Measurements from ENCODE around the gene TMPRSS15. TPM values are rescaled to one million over a fixed set of nuclear protein-coding genes. Genes with fewer than 3 reads are reported as not detected.

Gene TMPRSS15
- total RNA-seq, 2 experiments from 2014 or later = not detected

DNA sequence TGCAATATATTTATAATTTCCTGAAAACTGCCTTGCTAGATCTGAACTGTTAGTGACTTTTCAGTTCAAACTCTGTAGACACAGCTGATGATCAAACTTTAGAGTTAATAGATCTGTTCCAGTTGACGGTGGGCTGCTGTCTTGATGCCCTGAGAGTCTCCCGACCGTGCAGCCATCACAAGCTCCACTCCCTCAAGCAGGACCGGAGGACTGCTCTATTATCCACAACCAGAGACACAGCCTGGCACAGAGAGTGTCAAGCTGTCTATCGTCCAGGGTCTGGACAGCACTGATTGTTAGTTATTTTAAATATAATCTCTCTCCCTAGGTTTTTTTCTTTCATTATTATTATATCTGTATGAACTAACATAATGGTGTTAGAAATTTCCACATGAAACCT is 150.9 kb downstream of the TMPRSS15 start:
- intact Hi-C loops (cut with micrococcal nuclease) = no loop called here
- ChIA-PET POLR2A (no interaction called here), CTCF (interaction anchor here (1.6 kb wide), 1 partner anchor 9 kb away, joined by 3 read pairs; no protein-coding TSS in a partner anchor)
- H3K36me3 Mint-ChIP-seq (ENCODE audit: low read depth) = no peaks in the 10 kb centered on the region
- no peaks in the 10 kb centered on the region for H3K4me1 Mint-ChIP-seq (ENCODE audit: low read depth)
- no peaks in the 10 kb centered on the region for H3K27me3 Mint-ChIP-seq
- H3K27ac Mint-ChIP-seq = no peak overlapping the region
- ATAC-seq = no peak
- TF ChIP-seq, protein P1, sequence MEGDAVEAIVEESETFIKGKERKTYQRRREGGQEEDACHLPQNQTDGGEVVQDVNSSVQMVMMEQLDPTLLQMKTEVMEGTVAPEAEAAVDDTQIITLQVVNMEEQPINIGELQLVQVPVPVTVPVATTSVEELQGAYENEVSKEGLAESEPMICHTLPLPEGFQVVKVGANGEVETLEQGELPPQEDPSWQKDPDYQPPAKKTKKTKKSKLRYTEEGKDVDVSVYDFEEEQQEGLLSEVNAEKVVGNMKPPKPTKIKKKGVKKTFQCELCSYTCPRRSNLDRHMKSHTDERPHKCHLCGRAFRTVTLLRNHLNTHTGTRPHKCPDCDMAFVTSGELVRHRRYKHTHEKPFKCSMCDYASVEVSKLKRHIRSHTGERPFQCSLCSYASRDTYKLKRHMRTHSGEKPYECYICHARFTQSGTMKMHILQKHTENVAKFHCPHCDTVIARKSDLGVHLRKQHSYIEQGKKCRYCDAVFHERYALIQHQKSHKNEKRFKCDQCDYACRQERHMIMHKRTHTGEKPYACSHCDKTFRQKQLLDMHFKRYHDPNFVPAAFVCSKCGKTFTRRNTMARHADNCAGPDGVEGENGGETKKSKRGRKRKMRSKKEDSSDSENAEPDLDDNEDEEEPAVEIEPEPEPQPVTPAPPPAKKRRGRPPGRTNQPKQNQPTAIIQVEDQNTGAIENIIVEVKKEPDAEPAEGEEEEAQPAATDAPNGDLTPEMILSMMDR (IDR thresholded peaks at IDR 0.05) = no peak
- no peaks in the 10 kb centered on the region for H3K9me3 Mint-ChIP-seq
- no peak overlapping the region for H3K4me3 Mint-ChIP-seq
- DNase-seq = no peak

DNA sequence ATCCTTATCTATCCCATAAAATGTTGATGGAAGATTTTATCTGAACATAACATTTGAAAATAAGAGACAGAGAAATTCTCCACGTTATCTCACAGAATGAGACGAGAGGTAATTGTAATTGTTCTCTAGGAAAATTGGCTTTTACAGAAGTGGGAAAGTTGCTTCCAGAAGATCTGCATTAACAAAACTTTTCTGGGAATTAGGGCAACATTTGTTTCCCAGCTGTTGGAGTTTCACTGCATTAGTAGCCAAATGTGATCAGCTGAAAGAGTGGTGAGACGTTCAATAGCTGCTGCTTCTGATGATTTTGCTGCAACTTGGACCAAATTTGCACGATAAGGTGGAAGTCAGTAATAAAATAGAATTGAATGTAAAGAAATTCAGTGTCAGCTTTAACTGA is 151.3 kb downstream of the TMPRSS15 start:
- no peak overlapping the region for H3K4me3 Mint-ChIP-seq
- ATAC-seq (no peak), DNase-seq (no peak)
- CTCF ChIA-PET = interaction anchor here (1.6 kb wide), 1 partner anchor 9 kb away, joined by 3 read pairs; no protein-coding TSS in a partner anchor
- no peak overlapping the region for H3K27ac Mint-ChIP-seq
- TF ChIP-seq, protein P1 (IDR thresholded peaks at IDR 0.05) = no peak
- POLR2A ChIA-PET = no interaction called here
- no peaks in the 10 kb centered on the region for H3K4me1 Mint-ChIP-seq (ENCODE audit: low read depth)
- H3K27me3 Mint-ChIP-seq = no peaks in the 10 kb centered on the region
- H3K36me3 Mint-ChIP-seq (ENCODE audit: low read depth) = no peaks in the 10 kb centered on the region
- intact Hi-C loops (cut with micrococcal nuclease) = no loop called here
- H3K9me3 Mint-ChIP-seq = no peaks in the 10 kb centered on the region

DNA sequence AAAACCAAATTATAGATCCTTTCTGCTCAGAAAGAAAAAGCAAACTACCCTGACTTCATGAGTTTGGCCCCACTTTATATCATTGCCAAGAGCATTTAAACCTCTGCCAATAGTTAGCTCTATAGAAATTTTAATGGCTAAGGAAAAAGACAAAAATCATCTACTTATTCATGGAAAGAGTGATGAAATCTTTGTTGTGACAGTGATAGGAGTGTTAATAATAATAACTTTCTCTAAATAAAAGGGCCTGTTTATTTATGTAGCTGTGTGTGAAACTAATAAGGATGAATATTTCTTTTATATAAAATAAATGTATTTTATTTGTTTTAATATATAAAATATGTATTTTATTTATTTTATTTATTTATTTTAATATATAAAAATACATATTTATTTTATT is 152.5 kb downstream of the TMPRSS15 start:
- ChIA-PET POLR2A (no interaction called here), CTCF (no interaction called here)
- no peak overlapping the region for H3K27ac Mint-ChIP-seq
- peaks cover 1% of the 10 kb centered on the region for H3K9me3 Mint-ChIP-seq
- ATAC-seq = no peak
- no peaks in the 10 kb centered on the region for H3K36me3 Mint-ChIP-seq (ENCODE audit: low read depth)
- intact Hi-C loops (cut with micrococcal nuclease) = no loop called here
- H3K4me3 Mint-ChIP-seq = no peak overlapping the region
- DNase-seq = no peak
- peaks cover 3% of the 10 kb centered on the region for H3K27me3 Mint-ChIP-seq
- TF ChIP-seq, protein P1 (IDR thresholded peaks at IDR 0.05) = no peak
- no peaks in the 10 kb centered on the region for H3K4me1 Mint-ChIP-seq (ENCODE audit: low read depth)

DNA sequence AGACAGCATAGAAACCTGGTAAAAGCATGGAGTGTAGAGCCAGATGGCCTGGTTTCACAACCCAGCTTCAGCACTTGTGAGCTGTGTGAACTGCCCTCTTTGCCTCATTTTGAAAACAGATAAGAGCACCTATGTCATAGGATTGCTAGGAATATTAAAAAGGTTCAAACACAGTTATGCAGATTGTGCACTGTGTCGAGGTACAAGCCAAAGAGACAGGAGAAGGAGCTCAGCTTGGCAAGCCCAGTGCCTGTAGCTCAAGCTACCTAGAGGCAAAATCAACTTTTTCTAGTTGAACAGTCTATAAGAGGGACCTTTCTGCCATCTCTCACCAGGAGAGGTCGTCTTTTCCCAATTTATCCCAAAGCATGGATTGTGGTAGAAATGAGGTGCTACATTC is 153.9 kb downstream of the TMPRSS15 start:
- DNase-seq = no peak
- intact Hi-C loops (cut with micrococcal nuclease) = no loop called here
- Mint-ChIP-seq H3K36me3 (ENCODE audit: low read depth) (no peaks in the 10 kb centered on the region), H3K9me3 (peaks cover 2% of the 10 kb centered on the region), H3K4me3 (no peak overlapping the region), H3K27me3 (peaks cover 11% of the 10 kb centered on the region), H3K27ac (no peak overlapping the region), H3K4me1 (ENCODE audit: low read depth) (no peaks in the 10 kb centered on the region)
- peak; percentile 17 for ATAC-seq
- TF ChIP-seq, protein P1 (IDR thresholded peaks at IDR 0.05) = no peak
- ChIA-PET CTCF (no interaction called here), POLR2A (no interaction called here)

DNA sequence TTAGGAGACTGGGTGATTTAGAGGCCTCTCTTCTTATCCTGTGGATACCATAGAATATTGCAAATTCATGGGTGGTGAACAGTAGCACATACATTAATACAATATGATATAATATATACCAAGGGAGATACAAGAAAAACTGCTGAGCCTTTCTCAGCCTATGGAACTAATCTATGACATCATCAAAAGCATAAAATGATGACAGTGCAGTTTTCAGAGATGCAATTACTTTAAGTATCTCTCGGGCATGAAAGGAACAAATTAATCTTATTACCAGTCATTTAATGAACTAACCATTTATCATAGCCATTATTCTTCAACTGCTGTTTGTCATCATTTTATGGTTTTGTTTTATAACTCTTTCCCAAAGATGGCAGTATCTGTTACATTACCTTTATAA is 155.4 kb downstream of the TMPRSS15 start:
- ATAC-seq (no peak), DNase-seq (no peak)
- ChIA-PET CTCF (no interaction called here), POLR2A (no interaction called here)
- Mint-ChIP-seq H3K27me3 (peaks cover 23% of the 10 kb centered on the region), H3K9me3 (peaks cover 2% of the 10 kb centered on the region), H3K36me3 (ENCODE audit: low read depth) (no peaks in the 10 kb centered on the region), H3K27ac (no peak overlapping the region), H3K4me1 (ENCODE audit: low read depth) (no peaks in the 10 kb centered on the region), H3K4me3 (no peak overlapping the region)
- TF ChIP-seq, protein P1 (IDR thresholded peaks at IDR 0.05) = no peak
- intact Hi-C loops (cut with micrococcal nuclease) = no loop called here
